Neural cell (in vitro differentiated cells): Measurements from ENCODE around the gene SEC14L6. TPM values are rescaled to one million over a fixed set of nuclear protein-coding genes. Genes with fewer than 3 reads are reported as not detected.

Experiments used
- H2AFZ ChIP-seq: fragments of 200-600, 300-800 bp; sonication (generic), shearing (Covaris generic); 2 replicates; pipeline ENCODE4 v1.6.0; 2014; ENCODE audit warnings: low read depth, mild to moderate bottlenecking, antibody characterized with exemption, low read length, moderate library complexity
- H3F3A ChIP-seq: fragments of 200-600 bp; shearing (Covaris generic); 2 replicates; pipeline ENCODE4 v1.6.1; 2016; ENCODE audit warnings: mild to moderate bottlenecking, moderate library complexity, mixed read lengths, antibody characterized with exemption, low read length; ENCODE audit not compliant: insufficient read depth, poor library complexity, severe bottlenecking
- H3K27ac ChIP-seq: fragments of 200-600, 300-800 bp; sonication (generic), shearing (Covaris generic); 2 replicates; pipeline ENCODE4 v1.5.1; 2014; ENCODE audit warnings: mild to moderate bottlenecking, low read length, moderate library complexity
- H3K27me3 ChIP-seq: fragments of 300-800, 200-600 bp; sonication (generic), shearing (Covaris generic); 2 replicates; pipeline ENCODE4 v1.6.0; 2014; ENCODE audit warnings: mild to moderate bottlenecking, low read depth, low read length, moderate library complexity; ENCODE audit not compliant: insufficient read depth
- H3K36me3 ChIP-seq: fragments of 300-800, 200-600 bp; sonication (generic), shearing (Covaris generic); 2 replicates; pipeline ENCODE4 v1.5.1; 2014; ENCODE audit warnings: mild to moderate bottlenecking, antibody characterized with exemption, low read length, moderate library complexity; ENCODE audit not compliant: insufficient read depth
- H3K4me2 ChIP-seq: fragments of 300-800, 200-600 bp; sonication (generic), shearing (Covaris generic); 2 replicates; pipeline ENCODE4 v1.6.0; 2014; ENCODE audit warnings: mild to moderate bottlenecking, low read length
- H3K4me3 ChIP-seq: fragments of 300-800, 200-600 bp; sonication (generic), shearing (Covaris generic); 2 replicates; pipeline ENCODE4 v1.5.1; 2014; ENCODE audit warnings: mild to moderate bottlenecking, low read length, moderate library complexity
- H3K79me2 ChIP-seq: fragments of 200-600 bp; shearing (Covaris generic); replicated peaks from 2 replicates; pipeline ENCODE4 v1.6.0; 2014; ENCODE audit warnings: mild to moderate bottlenecking, low read length, moderate library complexity; ENCODE audit not compliant: insufficient read depth
- H3K9ac ChIP-seq: fragments of 300-800, 200-600 bp; sonication (generic), shearing (Covaris generic); 2 replicates; pipeline ENCODE4 v1.6.1; 2016; ENCODE audit warnings: mild to moderate bottlenecking, low read length, mixed read lengths
- H3K9me2 ChIP-seq: fragments of 200-600 bp; shearing (Covaris generic); 2 replicates; pipeline ENCODE4 v1.6.1; 2016; ENCODE audit warnings: mild to moderate bottlenecking, low read length, mixed read lengths; ENCODE audit not compliant: insufficient read depth
- H3K9me3 ChIP-seq: fragments of 200-600, 300-800 bp; sonication (generic), shearing (Covaris generic); 2 replicates; pipeline ENCODE4 v1.6.1; 2016; ENCODE audit warnings: mild to moderate bottlenecking, mixed run types, low read length, moderate library complexity, mixed read lengths
- H4K20me1 ChIP-seq: fragments of 200-600 bp; shearing (Covaris generic); 2 replicates; pipeline ENCODE4 v1.6.1; 2016; ENCODE audit warnings: mild to moderate bottlenecking, mixed run types; ENCODE audit not compliant: insufficient read depth
- CTCF ChIP-seq: fragments of 450-650 bp; IDR thresholded peaks from 2 replicates; pipeline ENCODE4 v1.5.1; 2014; ENCODE audit warnings: antibody characterized with exemption, mild to moderate bottlenecking, moderate library complexity; ENCODE audit not compliant: poor library complexity, severe bottlenecking
- EP300 ChIP-seq: fragments of 450-650 bp; conservative IDR thresholded peaks from 2 replicates; pipeline ENCODE4 v1.6.1; 2014; ENCODE audit warnings: antibody characterized with exemption, mild to moderate bottlenecking, moderate library complexity; ENCODE audit not compliant: poor library complexity, severe bottlenecking
- EZH2 ChIP-seq: fragments of 200-600, 300-800 bp; shearing (Covaris generic), sonication (generic); IDR thresholded peaks from 2 replicates; pipeline ENCODE4 v1.6.1; 2014; ENCODE audit warnings: antibody characterized with exemption, low read length, borderline replicate concordance, mild to moderate bottlenecking; ENCODE audit not compliant: insufficient read depth, poor library complexity, severe bottlenecking
- MXI1 ChIP-seq: fragments of 450-650 bp; conservative IDR thresholded peaks from 2 replicates; pipeline ENCODE4 v1.6.1; 2014; ENCODE audit warnings: antibody characterized with exemption, mild to moderate bottlenecking; ENCODE audit not compliant: poor library complexity, severe bottlenecking
- POLR2AphosphoS5 ChIP-seq: IDR thresholded peaks from 2 replicates; pipeline ENCODE4 v1.6.1; 2012
- RAD21 ChIP-seq: fragments of 450-650 bp; conservative IDR thresholded peaks from 2 replicates; pipeline ENCODE4 v1.6.1; 2014; ENCODE audit warnings: antibody characterized with exemption, mild to moderate bottlenecking, moderate library complexity
- SMC3 ChIP-seq: fragments of 450-650 bp; conservative IDR thresholded peaks from 2 replicates; pipeline ENCODE4 v1.6.1; 2014; ENCODE audit warnings: antibody characterized with exemption, mild to moderate bottlenecking, moderate library complexity; ENCODE audit not compliant: poor library complexity
- TAF1 ChIP-seq: IDR thresholded peaks from 2 replicates; pipeline ENCODE4 v1.6.1; 2012; ENCODE audit warnings: low read depth
- polyA plus RNA-seq: library from polyadenylated mRNA; depleted of rRNA; stranded (reverse); fragments of >200 nt; gene quantifications from 2 replicates; pipeline ENCODE4 v1.2.3, GENCODE V29; 2014
- TF ChIP-seq, protein P1 (sequence below): IDR thresholded peaks from 2 replicates; pipeline ENCODE4 v1.6.1; 2012; ENCODE audit warnings: borderline replicate concordance

SEC14L6 gene
- polyA plus RNA-seq, 1 donor from 2014 or later = not detected

DNA sequence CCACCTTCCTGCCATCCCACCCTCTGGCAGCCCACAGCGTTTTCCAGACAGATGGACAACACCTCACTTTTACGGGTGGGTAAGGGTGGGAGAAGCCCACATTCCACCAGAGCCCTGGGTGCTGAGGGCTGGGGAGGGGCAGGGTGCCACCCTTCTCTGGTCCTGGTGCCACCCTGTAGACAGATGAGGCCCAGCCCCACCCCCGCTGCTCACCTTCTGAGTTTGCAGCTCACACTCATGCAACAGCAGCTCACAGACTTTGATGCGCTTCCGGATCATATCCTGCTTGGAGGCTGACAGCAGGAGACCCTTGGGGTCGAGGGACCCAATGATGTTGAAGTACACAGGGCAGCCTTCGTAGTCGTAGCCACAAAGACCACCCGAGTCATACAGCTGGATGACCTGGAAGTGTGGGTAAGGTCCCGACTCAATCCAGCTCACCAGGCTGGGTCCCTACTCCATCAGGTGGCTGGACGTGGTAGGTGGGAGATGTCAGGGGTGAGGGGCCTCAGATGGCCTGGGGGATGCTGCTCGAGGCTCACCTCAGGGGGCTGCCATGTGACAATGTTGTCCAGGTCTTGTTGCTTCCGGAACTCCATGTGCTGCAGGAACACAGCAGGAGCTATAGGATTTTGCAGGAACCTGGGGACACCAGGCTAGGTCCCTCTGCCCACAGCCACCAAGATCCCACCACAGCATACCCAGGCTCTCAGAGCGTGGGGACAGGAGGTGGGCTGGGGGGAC, 51.3 kb downstream of the SEC14L6 start:
- Histone ChIP-seq H3K27me3 (no peaks in the 10 kb centered on the region), H2AFZ (no peak overlapping the region), H3K4me3 (no peak overlapping the region), H3K4me2 (no peak overlapping the region), H3F3A (no peaks in the 10 kb centered on the region), H3K9me3 (no peaks in the 10 kb centered on the region), H3K9ac (no peak overlapping the region), H3K36me3 (no peaks in the 10 kb centered on the region), H3K9me2 (no peaks in the 10 kb centered on the region), H3K79me2 (no peaks in the 10 kb centered on the region), H4K20me1 (no peaks in the 10 kb centered on the region), H3K27ac (no peak overlapping the region)
- no peak for TF ChIP-seq MXI1
- no peak for TF ChIP-seq EP300
- TF ChIP-seq EZH2 = no peak
- TF ChIP-seq CTCF = no peak
- TF ChIP-seq, protein P1, sequence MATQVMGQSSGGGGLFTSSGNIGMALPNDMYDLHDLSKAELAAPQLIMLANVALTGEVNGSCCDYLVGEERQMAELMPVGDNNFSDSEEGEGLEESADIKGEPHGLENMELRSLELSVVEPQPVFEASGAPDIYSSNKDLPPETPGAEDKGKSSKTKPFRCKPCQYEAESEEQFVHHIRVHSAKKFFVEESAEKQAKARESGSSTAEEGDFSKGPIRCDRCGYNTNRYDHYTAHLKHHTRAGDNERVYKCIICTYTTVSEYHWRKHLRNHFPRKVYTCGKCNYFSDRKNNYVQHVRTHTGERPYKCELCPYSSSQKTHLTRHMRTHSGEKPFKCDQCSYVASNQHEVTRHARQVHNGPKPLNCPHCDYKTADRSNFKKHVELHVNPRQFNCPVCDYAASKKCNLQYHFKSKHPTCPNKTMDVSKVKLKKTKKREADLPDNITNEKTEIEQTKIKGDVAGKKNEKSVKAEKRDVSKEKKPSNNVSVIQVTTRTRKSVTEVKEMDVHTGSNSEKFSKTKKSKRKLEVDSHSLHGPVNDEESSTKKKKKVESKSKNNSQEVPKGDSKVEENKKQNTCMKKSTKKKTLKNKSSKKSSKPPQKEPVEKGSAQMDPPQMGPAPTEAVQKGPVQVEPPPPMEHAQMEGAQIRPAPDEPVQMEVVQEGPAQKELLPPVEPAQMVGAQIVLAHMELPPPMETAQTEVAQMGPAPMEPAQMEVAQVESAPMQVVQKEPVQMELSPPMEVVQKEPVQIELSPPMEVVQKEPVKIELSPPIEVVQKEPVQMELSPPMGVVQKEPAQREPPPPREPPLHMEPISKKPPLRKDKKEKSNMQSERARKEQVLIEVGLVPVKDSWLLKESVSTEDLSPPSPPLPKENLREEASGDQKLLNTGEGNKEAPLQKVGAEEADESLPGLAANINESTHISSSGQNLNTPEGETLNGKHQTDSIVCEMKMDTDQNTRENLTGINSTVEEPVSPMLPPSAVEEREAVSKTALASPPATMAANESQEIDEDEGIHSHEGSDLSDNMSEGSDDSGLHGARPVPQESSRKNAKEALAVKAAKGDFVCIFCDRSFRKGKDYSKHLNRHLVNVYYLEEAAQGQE = no peak
- TF ChIP-seq SMC3 = no peak
- TF ChIP-seq POLR2AphosphoS5 = no peak
- TF ChIP-seq TAF1 = no peak
- no peak for TF ChIP-seq RAD21

- no peak for TF ChIP-seq EZH2
- TF ChIP-seq RAD21 = no peak
- no peaks in the 10 kb centered on the region for H4K20me1 ChIP-seq
- no peaks in the 10 kb centered on the region for H3K9me3 ChIP-seq
These were observed 54.4 kb downstream of the SEC14L6 start for GRCh38 chr22:30492144-30492543.

More at GRCh38 chr22:30492144-30492543, 54.4 kb downstream of the SEC14L6 start:
- H3K4me3 ChIP-seq = no peak overlapping the region
- H2AFZ ChIP-seq = no peak overlapping the region
- no peaks in the 10 kb centered on the region for H3K79me2 ChIP-seq
- H3K9me2 ChIP-seq = no peaks in the 10 kb centered on the region
- H3K9ac ChIP-seq = no peak overlapping the region
- H3K27ac ChIP-seq = no peak overlapping the region
- H3K36me3 ChIP-seq = no peaks in the 10 kb centered on the region
- no peaks in the 10 kb centered on the region for H3F3A ChIP-seq
- H3K27me3 ChIP-seq = no peaks in the 10 kb centered on the region
- no peak overlapping the region for H3K4me2 ChIP-seq
